HPDE6-E6E7 (cell line): ENCODE results near the gene SYNE2.

Experiments
- DNase-seq: peaks from one replicate; pipeline ENCODE4 v3.0.0; 2011; ENCODE audit warnings: missing footprints; ENCODE audit errors: extremely low spot score

Gene SYNE2

DNA sequence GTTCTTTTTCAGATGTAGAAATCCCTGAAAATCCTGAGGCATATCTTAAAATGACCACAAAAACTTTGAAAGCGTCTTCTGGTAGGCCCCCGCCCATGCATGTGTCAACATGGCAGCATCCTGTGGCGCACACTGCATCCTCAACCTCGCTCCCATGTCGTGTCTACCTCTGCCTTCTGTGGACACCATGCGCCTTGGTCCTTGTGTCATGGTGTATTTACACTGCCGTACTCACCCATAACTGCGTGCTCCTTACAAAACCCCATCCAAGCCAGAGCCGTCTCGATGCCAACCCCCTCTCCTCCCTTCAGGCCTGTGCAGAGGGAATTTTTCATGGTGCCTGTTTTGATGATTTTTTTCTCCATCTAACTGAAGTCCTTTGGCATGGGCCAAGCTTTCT, 362.5 kb downstream of the SYNE2 start:
- no peak for DNase-seq

DNA sequence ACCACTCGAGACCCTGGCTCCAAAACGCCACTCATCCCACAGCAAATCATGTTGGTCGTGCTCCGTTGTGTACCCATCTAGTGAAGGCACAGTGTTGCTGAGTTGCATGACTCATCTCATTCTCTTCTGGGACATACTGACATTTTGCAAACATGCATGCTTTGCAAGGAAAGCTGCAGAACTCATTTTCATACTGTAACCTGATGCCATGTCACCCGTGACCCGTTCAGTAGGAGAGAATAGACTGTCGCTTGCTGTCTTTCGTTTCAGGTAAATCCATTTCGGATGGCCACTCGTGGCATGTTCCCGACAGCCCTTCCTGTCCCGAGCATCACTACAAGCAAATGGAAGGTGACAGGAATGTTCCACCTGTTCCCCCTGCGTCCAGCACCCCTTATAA, 363.2 kb downstream of the SYNE2 start:
- no peak for DNase-seq

- no peak for DNase-seq
Measured at GRCh38 chr14:64217308-64217707, 364.5 kb downstream of the SYNE2 start.

GRCh38 chr14:64217834-64218233, 365.0 kb downstream of the SYNE2 start:
- DNase-seq = no peak

DNA sequence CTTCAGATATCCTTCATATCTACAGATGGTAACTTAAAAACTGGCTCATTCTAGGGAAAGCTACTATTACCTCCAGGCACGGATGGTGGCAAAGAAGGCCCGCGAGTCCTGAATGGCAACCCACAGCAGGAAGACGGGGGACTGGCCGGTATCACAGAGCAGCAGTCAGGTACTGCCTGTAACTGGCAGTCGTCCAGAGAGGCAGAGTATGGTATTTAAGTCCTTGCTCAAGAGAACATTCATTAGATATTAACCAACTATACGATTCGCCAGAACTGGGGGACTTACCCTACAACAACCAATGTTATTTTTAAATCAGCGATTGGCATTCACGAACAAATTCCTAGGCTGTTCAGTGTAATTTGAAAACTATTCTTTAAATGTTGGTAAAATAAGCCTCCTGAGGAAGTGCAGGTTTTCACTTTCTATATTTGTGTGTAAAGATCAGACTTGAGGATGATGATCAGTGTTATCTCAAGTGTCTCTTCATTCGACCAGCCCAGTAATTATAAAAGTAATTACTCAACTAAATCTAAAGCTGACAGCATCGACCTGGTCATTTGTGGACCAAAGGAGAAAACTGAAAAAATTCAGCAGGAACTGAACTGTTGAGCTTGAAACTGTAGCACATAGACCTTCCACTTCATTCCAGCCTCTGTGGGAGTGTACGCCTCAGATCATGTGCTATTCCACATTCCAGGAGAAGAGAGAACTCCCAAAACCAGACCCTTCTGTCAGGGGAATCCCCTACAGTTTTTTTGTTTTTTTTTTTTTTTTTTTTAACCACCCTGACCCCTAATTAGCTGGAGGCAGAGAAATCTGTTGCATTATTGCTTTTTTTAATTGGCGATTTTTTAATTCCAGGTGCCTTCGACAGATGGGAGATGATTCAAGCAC, 365.8 kb downstream of the SYNE2 start:
- DNase-seq = no peak

- no peak for DNase-seq
Measured at GRCh38 chr14:64220056-64220455, 367.3 kb downstream of the SYNE2 start.

- no peak for DNase-seq
Measured at GRCh38 chr14:64220466-64220865, 367.7 kb downstream of the SYNE2 start.

GRCh38 chr14:64221391-64222003, 368.7 kb downstream of the SYNE2 start:
- DNase-seq = no peak

DNA sequence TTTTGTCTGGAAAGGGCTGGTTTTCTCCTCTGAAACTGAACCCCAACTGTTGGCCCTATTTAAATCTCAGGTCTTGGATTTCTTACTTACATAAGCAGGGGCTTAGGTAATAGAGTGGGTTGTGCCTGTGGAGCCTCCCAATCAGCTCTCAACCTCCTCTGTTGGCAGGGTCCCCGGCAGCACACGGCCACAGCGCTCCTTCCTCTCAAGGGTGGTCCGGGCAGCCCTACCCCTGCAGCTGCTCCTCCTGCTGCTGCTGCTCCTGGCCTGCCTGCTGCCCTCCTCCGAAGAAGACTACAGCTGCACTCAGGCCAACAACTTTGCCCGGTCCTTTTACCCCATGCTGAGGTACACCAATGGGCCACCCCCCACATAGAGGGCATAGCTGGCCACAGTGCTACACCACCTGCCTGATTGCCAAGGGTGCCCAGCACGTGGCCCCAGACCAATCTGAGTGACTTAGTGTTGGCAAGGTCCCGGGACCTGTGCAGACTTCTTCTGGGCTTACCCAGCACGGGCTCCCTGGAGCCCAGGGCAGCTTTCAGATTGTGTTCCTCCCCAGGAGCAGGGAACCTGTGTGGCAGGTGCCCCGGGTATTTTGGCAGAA, 372.4 kb downstream of the SYNE2 start:
- no peak for DNase-seq

GRCh38 chr14:64227856-64228255, 375.1 kb downstream of the SYNE2 start:
- no peak for DNase-seq

DNA sequence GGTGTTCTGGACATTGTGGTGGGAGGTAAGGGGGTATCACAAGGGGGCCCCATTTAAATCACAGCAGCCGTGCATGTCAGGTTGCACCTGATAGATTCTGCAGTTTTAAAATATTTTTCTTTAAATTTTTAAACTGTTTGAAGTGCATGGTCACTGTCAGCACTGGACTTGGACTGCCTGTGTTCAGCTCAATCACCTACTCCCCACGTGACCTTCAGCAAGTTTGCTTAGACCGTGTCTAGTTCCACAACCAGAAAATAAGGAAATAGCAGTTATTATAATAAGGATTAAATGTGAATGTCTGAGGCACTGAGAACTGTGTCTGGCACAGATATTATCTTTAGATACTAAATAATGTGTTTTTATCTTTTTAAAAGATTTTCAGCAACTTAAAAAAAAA, 376.7 kb downstream of the SYNE2 start:
- DNase-seq = no peak

- DNase-seq = no peak
Measured at GRCh38 chr14:64232095-64232838, 379.5 kb downstream of the SYNE2 start.

GRCh38 chr14:64232944-64233343, 380.1 kb downstream of the SYNE2 start:
- no peak for DNase-seq

DNA sequence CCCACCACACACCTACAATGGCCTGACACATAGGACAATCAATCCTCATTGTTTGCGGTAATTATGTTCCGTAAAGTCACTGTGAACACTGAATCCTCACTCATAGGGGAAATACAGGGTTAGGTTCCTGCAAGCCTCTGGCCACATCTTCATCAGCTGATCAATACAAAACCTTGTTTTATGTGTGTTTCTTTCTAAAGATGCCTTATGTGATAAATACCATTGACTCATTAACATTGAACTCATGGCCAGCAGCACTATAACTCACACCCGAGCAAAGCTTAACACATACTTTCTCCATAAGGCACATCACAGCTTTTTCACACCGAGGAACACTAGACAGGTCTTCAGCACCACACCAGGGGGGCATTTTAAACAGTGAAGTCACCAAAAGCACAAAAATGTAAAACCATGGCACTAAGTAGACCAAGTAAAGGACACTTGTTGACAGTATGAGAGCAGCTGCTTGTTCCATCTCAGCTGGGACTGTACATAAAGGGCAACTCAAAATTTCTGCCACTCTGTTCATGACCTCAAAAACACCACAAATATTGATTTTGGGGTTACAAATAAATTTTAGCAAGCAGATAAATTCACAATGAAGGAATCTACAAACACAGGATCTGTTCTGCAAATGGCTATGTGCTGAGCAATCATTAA, 380.9 kb downstream of the SYNE2 start:
- no peak for DNase-seq

DNA sequence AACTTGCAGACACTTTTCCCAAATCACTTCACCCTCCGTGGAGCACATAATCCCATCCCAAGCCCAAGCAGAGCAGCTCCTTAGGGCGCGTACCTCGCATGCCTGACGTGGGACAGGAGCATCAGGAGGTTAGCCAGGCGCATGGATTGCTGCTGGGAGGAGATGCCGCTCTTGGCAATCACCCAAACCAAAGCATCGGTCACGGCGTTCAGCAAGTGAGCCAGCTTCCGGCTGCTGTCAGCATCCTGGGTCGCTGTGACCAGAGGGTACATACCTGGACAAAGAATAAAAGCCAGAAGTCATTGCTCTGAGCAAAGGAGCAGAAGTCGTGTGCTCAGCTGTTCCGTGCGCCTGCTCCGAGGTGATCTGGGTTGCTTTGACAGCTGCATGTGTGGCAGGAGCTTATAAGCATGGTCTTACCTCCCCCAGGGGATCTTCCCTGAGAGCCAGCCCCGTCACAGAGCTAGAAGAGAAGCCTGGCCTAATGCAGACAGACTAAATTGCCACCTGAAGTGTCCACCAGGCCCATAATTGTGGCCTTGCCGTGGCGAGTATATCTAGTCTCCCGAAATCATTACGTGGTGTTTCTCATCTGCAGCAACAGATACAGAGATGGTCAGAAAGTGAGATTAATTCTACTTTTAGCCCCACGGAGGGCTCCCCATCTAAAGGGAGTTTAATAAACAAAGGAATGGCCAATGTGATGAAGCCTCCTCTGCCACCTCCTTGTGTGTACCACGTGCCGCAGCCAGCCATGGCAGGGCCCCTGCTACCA, 382.3 kb downstream of the SYNE2 start:
- no peak for DNase-seq

DNA sequence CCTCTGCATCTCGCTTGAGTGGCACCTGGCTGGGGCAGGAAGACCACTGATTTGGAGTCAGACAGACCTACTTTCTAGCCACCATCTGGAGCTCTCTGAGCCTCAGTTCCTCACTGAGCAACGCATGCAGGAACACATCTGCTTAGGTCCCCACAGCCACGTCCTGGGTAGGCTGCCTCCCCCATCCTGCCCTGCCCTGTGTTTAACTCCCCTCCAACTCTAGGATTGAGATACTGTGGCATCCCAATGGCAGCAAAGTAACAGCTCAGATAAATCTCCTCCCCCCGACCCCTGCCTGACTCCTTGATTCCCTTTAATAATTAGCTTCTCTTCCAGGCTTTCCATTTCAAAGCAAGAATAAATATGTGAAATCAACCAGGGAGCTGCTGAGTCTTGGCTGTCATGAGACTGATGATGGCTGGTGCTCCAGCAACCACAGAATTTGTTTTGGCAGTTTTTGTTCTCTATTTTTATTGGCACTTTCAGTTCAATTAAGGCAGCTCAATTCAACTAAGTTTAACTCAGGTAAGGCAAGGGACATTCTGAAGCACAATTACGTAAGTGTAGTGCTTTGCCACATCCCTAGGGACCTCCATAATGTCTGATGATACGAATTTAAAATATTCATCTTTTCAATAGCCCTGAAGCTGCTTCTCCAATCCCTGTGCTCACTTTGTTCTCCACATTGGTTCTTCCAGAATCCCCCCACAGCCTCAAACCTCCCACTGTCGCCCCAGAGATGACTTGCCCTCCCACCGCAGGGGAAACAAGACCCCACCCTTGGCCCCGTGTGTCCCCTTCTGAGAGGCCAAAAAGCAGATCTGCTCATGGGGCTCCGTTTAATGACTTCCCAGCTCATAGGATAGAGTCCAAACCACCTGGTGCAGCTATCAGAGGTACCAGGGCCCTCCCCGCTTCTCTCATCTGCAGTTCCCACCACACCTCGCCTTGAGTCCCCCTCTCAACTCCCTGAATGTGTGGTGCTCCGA, 383.1 kb downstream of the SYNE2 start:
- DNase-seq = no peak

DNA sequence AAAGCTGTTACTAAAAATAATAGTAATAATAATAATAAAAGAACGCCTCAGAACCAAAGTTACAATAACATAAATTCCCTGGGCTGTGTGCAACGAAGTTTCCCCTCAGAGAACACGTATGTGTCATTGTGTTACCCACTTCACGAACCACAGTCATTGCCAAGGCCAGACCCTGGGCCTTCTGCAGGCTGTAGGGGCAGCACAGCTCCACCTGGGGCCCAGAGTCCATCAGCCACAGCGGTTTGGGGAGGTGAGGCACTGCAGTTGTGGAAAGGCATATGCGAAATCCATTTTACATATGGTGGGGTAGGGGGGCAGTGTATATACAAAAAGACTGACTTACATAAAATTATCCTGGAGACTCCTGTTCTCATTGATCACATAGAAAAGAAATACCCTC, 385.2 kb downstream of the SYNE2 start:
- no peak for DNase-seq

DNA sequence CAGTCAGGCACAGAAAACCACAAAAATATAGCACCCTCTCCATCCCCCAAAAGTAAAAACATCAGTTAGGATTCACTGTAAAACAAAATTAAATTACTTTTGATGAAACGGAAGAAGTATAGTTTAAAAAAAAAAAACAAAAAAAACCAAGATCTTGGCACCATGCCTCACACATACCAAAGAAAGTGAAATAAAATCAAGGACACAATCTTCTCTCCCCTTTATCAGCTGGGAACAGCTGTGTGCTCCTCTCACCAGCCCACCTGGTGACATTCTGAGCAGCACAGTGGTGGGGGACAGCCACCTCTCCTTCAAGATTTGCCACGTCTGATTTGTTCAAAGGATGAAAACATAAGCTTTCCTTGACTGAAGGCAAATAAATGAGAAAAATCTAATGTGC, 385.8 kb downstream of the SYNE2 start:
- no peak for DNase-seq

DNA sequence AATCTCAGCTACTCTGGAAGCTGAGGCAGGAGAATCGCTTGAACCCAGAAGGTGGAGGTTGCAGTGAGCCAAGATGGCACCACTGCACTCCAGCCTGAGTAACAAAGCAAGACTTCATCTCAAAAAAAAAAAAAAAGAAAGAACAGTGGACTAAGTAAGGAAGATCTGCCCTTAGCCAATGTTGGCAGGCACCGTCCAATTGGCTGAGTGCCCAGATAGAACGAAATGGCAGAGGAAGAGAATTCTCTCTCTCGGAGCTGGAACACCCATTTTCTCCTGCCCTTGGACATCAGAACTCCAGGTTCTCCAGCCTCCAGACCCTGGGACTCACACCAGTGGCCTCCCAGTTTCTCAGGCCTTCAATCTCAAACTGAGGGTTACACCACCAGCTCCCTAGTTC, 391.5 kb downstream of the SYNE2 start:
- no peak for DNase-seq

- no peak for DNase-seq
Measured at GRCh38 chr14:64245491-64245890, 392.7 kb downstream of the SYNE2 start.
